Pons (tissue), 1 donor: ENCODE measurements around the gene CXorf38.

Experiments used
- DNase-seq: peaks from one replicate; pipeline ENCODE4 v3.0.0-alpha.2; 2016; ENCODE audit warnings: low spot score

The CXorf38 gene

DNA sequence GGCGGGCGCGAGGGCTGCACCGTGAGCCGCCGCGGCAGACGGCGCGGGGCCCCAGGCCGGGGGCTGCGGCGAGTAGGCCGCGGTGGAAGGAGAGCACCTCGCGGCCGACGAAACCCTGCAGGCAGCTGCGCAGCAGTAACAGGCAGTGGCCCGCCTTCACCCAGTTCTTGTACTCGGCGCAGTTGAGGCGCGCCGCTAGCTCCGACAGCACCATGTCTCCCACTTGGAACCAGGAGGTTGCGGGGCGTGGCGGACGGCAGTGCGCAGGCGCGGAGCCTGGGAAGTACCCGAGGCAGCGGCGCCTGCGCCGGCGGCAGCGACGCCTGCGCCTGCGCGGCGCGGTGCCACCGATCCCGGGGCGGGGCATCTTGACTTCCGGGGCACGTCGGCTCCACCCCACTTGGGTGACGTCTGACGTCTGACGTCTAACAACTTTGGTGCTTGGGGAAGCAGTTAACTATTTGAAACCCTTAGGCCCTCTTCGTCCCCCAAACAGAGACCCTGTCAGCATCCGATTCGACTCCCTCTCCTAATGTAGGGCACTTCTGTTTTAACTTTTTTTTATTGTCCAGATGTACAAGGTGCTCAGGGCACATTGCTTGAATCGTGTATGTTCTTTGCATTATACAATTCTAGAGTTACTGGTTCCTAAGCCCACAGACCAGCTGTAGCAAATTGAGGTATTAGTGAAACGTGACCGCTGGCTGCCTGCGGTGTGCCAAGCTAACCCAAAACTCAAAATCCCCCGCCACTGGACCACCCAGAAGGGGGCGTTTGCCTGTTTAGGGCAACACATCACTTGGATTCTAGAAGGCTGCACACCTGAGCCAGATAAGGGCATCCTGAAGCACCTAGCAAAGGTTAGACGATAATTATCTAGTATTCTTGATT lies at the start of gene CXorf38:
CXorf38 (minus strand) TSS at position 255 of the 891 bp plus-strand sequence; CDS start at position 214, 41 bp downstream.
- DNase-seq, result peak; percentile 87

GRCh38 chrX:40694802-40695201 lies 47.4 kb upstream of the CXorf38 start:
- no peak for DNase-seq

DNA sequence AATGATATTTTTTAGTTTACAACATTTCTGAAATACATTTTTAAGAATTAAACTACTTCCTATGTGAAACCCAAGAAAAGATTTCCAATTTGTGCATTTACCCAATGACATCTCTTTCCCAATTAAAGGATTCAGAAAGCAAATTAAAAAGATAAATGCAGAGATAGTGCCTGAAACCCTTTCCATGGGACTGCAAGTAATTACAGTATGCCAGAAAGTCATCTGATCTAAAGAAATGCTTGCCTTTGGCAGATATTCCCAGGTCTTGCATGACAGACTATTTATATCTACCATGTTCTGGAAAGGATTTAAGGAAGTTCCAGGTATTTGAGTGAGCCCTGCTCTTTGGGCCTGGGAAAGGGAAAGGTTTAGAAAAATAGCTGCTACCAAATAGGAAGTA lies 41.6 kb upstream of the CXorf38 start:
- no peak for DNase-seq

DNA sequence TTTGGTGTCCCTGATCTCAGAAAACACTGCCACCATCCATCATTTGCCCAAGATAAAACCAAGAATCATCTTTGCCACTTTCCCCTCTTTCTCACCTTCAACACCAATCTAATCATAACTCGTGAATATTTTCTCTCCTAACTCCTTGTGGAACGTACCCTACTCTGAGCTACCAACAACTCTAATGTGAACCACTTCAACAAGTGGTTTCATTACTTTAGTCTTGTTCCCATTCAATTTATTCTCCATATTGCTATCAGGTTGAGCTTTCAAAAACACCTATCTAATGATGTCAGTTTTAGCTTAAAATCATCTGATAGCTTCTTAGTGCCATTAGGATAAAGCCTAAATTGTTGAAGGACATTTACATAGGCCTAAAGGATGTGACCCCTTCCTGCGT lies 39.8 kb upstream of the CXorf38 start:
- no peak for DNase-seq

DNA sequence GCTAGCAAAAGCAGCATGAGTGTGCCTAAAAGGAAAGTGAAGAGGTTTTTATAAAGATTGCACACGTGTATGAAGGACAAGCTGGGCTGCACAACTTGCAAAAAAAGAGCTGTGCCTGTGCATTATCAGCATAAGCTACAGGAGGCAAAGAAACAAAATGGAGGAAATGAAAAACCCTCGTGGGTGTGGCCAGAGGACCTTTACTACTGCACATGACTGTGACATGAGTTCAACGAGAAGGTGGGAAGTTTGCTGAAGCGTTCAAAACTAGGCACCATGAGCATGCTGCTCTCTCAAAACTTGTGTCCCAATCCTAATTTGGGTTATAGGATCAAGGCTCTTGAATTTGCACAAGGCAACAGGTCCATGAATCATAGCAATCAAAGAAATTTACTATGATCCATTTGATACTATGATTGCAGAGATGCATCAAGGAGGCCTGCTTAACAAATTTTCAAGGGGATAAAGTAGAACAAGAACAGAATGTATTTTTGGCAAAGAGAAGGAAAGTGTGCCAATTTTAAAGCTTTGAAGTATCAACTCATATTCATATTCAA lies 38.1 kb upstream of the CXorf38 start:
- no peak for DNase-seq

- no peak for DNase-seq
These were observed 36.7 kb upstream of the CXorf38 start for GRCh38 chrX:40684092-40684491.

GRCh38 chrX:40683245-40683644 lies 35.9 kb upstream of the CXorf38 start:
- no peak for DNase-seq

DNA sequence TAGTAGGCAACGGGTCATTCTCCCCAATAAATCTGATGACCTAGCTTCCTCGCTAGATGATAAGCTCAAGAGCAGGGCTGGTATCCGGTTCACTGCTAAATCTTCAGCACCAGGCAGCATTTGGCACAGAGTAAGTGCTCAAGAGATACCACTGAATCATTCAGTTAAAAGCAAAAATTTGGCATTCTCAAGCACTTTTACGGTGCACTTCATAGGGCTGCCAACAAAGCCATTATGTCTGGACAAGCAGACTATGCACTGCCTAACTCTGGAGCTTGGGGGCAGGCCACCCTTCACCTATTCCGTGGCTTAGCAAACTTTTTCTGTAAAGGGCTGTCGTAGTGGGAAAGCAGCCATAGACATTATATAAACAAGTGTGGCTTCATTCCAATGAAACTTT lies 23.8 kb upstream of the CXorf38 start:
- no peak for DNase-seq

GRCh38 chrX:40663880-40664630 lies 16.7 kb upstream of the CXorf38 start:
- peak; percentile 29 for DNase-seq

DNA sequence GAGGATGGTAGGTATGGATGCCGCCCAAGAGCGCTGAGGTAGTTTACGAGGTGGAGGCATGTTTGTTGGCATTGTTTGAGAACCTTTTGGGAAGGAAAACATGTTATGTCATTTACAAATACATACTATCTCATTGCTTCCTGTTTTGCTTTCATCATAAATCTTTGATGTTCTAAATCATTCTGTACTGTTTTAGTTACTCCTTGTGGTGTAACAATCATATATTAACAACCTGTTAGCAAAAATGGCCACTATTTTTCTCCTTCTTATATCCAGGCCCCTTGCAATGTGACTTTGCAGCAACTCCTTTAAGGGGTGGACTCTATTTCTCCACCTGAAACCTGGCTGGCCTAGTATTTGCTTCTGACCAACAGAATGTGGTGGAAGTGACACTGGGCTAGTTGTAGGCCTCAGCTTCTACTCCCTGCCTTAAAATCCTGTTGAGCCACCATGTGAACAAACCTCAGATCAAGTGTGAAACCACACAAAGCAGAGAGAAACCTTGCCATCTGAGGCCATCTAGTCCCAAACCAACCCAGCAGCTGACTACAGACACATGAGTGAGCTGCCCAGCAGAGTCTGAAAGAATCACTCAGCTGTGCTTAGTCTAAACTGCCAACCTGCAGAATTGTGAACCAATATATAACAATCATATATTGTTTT lies 15.8 kb upstream of the CXorf38 start:
- DNase-seq, result no peak

GRCh38 chrX:40661489-40661888 lies 14.1 kb upstream of the CXorf38 start:
- no peak for DNase-seq

DNA sequence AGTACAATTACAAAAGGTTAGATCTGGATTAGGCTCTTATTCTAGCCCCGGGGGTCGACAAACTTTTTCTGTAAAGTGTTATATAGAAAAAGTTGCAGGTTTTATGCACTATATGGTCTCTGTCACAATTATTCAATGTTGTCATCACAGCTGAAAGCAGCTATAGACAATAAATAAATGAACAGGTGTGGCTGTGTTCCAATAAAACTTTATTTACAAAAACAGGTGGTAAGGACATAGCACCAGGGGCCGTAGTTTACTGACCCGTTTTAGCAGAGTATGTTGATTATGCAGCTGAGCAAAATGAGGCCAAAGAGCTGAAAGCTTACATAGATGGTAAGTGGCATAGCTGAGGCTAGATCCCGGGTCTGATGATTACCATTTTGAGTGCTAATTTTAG lies 13.0 kb upstream of the CXorf38 start:
- DNase-seq, result no peak

DNA sequence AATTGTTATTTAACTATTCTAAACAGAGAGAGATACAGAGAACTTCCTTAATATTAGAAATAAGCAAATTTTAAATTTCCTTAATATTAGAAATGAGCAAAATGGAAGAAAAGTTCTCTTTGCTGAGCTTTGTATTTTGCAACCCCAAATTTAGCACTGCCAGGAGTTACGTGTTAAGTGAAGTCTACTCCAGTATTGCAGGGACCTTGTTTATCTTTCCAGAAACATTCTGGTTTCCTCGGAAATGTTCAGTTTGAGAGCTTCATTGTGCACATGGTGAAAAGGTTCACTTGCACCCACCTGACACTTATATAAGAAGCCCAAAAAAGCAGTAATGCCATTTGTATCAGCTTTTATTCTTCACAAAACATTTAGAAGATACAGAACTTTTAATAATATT lies 6.2 kb upstream of the CXorf38 start:
- DNase-seq, result no peak

DNA sequence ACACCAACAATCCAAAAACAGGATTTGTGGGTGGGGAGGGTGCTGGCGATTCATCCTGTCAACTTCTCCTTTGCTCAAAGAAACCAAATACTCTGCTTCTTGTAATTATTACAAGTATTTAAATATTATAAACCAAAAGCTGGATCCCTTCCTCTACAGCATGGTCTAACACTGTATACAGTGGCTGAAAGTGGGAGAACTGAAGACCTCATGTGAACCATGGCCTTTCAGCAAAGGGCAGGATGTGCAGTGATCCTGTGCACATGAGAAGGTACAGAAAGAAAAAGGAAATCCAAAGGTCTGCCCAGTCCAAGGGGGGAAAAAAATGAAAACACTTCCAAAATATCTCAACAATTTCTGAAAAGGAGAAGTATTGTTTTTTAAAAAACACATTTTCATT lies 5.3 kb upstream of the CXorf38 start:
- no peak for DNase-seq

- peak; percentile 65 for DNase-seq
These were observed 4.4 kb upstream of the CXorf38 start for GRCh38 chrX:40651620-40652223.

- no peak for DNase-seq
These were observed 663 bp downstream of the CXorf38 start for GRCh38 chrX:40646489-40647306.

DNA sequence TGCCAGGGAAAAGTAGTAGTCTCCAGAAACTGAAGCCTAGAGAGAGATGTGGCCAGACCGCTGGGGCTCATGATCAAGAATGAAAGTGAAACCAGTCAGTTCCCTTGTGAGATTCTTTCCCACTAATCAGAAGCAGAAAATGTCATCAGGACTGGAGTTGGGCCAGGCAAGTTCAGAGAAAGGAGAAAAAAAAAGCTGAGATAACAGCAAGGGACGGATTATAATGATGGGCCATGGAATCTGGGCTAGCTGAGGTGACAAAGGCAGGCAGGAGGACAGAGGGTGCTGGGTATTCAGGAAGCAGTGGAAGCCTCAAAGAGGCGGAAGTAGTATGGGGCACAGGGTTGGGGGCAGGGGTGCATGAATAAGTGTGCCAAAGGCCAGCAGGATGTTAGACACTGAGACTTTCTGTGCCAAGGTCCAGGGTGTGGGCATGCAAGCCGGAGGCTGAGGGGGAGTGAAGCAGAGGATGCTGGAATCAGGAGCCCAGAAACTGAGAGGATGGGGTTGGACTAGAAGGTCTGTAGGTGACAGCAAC lies 2.5 kb downstream of the CXorf38 start:
- peak; percentile 79 for DNase-seq

DNA sequence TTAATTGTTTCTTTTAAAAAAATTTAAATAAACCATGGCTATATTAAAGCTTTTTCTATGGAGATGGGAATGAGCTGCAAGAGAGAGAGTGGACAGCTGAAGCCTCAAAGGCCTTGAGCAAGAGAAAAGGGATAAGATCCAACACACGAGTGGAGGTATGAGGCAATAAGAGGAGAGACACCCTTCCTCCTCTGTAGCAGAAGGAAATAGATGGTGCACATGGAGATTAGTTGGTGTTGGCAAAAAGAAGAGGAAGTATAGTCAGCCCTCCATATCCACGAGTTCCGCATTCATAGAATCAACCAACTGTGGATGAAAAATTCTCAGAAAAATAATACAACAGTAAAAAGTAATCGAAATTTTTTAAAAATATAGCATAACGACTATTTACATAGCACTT lies 3.2 kb downstream of the CXorf38 start:
- peak; percentile 73 for DNase-seq

- no peak for DNase-seq
These were observed 9.7 kb downstream of the CXorf38 start for GRCh38 chrX:40637687-40638086.

GRCh38 chrX:40632199-40632598 lies 15.2 kb downstream of the CXorf38 start:
- DNase-seq, result no peak

- DNase-seq, result no peak
These were observed 18.9 kb downstream of the CXorf38 start for GRCh38 chrX:40628506-40628905.
